ENCODE data around the gene BMP7. TPM values are rescaled to one million over a fixed set of nuclear protein-coding genes. Genes with fewer than 3 reads are reported as not detected.

Gene BMP7
- total RNA-seq, 1 experiment from 2014 or later, result not detected

DNA sequence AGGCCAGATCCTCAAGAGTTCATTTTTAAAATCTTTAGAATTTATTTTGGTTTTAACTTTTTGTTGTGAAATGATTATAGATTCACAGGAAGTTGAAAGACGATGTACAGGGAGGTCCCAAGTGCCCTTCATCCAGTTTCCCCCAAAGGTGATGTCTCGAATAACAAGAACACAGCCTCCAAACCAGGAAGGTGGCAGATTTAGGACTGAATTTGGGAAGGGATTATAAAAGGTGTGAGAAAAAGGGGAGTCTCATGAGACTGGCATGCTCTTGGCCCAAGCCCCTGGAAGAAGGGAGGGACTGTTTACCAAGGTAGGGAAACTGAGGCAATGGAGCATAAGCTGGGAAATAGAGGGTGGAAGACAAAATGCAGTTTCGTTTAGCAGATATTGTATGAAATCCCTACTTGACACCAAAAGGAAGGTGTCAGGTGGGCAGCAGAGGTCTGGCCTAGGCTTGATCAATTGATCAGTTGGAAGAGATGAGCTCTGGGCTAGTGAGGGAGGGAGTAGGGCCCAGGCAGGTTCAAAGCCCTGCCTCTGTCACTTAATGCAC lies 81.2 kb downstream of the BMP7 start:
- POLR2A ChIA-PET, result no interaction called here

DNA sequence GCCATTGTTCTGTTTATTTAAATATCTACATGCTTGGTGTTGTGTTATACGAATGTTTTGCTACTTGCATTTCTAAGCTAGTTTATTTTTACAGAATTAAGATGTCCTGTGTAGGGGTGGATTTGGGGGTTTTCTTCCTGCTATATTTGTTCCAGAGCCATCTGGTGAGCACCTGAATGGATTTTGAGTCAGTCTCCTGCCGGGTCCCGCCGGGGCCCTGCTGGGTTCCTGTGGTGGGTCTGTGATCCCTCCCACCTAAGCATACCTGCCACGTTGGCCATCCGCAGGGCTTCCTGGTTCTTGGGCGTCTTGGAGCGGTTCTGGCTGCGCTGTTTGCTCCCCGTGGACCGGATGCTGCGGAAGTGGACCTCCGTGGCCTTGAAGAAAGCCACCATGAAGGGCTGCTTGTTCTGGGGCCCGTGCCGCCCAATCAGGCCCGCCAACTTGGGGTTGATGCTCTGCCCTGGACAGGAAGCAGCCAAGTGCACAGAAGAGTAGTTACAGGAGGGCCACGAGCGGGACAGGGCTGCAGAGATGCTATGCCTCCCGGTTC lies 82.9 kb downstream of the BMP7 start:
- H3K9me3 Mint-ChIP-seq (ENCODE audit: unreplicated experiment), result no peaks in the 10 kb centered on the region
- TF ChIP-seq, protein P1, sequence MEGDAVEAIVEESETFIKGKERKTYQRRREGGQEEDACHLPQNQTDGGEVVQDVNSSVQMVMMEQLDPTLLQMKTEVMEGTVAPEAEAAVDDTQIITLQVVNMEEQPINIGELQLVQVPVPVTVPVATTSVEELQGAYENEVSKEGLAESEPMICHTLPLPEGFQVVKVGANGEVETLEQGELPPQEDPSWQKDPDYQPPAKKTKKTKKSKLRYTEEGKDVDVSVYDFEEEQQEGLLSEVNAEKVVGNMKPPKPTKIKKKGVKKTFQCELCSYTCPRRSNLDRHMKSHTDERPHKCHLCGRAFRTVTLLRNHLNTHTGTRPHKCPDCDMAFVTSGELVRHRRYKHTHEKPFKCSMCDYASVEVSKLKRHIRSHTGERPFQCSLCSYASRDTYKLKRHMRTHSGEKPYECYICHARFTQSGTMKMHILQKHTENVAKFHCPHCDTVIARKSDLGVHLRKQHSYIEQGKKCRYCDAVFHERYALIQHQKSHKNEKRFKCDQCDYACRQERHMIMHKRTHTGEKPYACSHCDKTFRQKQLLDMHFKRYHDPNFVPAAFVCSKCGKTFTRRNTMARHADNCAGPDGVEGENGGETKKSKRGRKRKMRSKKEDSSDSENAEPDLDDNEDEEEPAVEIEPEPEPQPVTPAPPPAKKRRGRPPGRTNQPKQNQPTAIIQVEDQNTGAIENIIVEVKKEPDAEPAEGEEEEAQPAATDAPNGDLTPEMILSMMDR (IDR thresholded peaks at IDR 0.05; ENCODE audit: unreplicated experiment), result no peak
- DNase-seq (ENCODE audit: unreplicated experiment), result no peak
- H3K4me1 Mint-ChIP-seq (ENCODE audit: insufficient read depth, unreplicated experiment), result no peaks in the 10 kb centered on the region
- ChIA-PET CTCF (interaction anchor here (0.6 to 0.7 kb wide), 2 partner anchors 142 to 385 kb away, joined by 3 to 4 read pairs; no protein-coding TSS in a partner anchor), POLR2A (no interaction called here)
- H3K36me3 Mint-ChIP-seq (ENCODE audit: insufficient read depth, unreplicated experiment), result peaks cover 6% of the 10 kb centered on the region
- intact Hi-C loops (cut with micrococcal nuclease), result no loop called here
- no peak overlapping the region for H3K27ac Mint-ChIP-seq (ENCODE audit: low read depth, unreplicated experiment)
- H3K4me3 Mint-ChIP-seq (ENCODE audit: unreplicated experiment), result no peak overlapping the region
- no TSS peak for BruUV-seq (replicated peaks)
- H3K27me3 Mint-ChIP-seq (ENCODE audit: insufficient read depth, unreplicated experiment), result no peaks in the 10 kb centered on the region

More for the DNA sequence above, 81.2 kb downstream of the BMP7 start:
- Mint-ChIP-seq H3K4me3 (ENCODE audit: unreplicated experiment) (no peak overlapping the region), H3K27ac (ENCODE audit: low read depth, unreplicated experiment) (no peak overlapping the region), H3K36me3 (ENCODE audit: insufficient read depth, unreplicated experiment) (peaks cover 6% of the 10 kb centered on the region), H3K9me3 (ENCODE audit: unreplicated experiment) (peaks cover 5% of the 10 kb centered on the region), H3K4me1 (ENCODE audit: insufficient read depth, unreplicated experiment) (peaks cover 8% of the 10 kb centered on the region), H3K27me3 (ENCODE audit: insufficient read depth, unreplicated experiment) (no peaks in the 10 kb centered on the region)
- intact Hi-C loops (cut with micrococcal nuclease), result no loop called here
- no TSS peak for BruUV-seq (replicated peaks)
- TF ChIP-seq, protein P1 (IDR thresholded peaks at IDR 0.05; ENCODE audit: unreplicated experiment), result no peak
- CTCF ChIA-PET, result no interaction called here
- no peak for DNase-seq (ENCODE audit: unreplicated experiment)

DNA sequence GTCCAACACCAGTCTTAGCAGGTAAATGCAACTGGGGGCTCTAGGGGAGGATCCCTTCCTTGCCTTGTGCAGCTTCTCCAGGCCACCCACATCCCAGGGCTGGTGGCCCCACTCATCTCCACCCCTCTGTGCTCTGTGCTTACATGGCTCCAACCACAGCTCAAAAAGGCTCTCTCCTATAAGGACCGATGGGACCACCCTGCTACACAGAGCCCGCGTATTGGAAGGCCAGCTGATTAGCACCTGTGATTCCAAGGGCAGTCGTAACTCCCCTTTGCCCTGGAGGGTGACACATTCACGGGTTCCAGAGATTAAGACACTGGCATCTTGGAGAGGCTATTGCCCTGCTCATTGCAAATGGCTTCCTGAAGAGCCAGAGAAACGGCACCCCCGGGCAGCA lies 84.8 kb downstream of the BMP7 start:
- H3K4me1 Mint-ChIP-seq (ENCODE audit: insufficient read depth, unreplicated experiment), result no peaks in the 10 kb centered on the region

DNA sequence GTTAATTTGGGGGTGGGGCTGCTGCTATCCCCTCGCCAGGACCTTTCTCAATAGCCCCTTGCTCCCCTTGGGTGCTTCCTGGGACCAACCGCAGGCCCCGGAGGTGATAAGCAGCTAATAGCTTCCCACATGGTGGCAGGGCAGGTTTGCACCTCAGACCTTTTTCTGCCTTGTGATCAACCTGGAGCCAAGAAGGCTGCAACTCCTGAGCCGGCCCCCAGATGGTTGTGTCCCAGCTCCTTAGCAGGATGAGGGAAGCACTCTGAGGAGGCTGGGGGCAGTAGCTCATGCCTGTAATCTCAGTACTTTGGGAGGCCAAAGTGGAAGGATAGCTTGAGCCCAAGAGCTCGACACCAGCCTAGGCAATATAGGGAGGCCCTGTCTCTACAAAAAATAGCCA lies 85.5 kb downstream of the BMP7 start:
- peaks cover 6% of the 10 kb centered on the region for H3K36me3 Mint-ChIP-seq (ENCODE audit: insufficient read depth, unreplicated experiment)
- TF ChIP-seq, protein P1 (IDR thresholded peaks at IDR 0.05; ENCODE audit: unreplicated experiment), result no peak
- H3K9me3 Mint-ChIP-seq (ENCODE audit: unreplicated experiment), result no peaks in the 10 kb centered on the region
- H3K4me3 Mint-ChIP-seq (ENCODE audit: unreplicated experiment), result no peak overlapping the region
- no peak overlapping the region for H3K27ac Mint-ChIP-seq (ENCODE audit: low read depth, unreplicated experiment)
- H3K27me3 Mint-ChIP-seq (ENCODE audit: insufficient read depth, unreplicated experiment), result no peaks in the 10 kb centered on the region
- no peaks in the 10 kb centered on the region for H3K4me1 Mint-ChIP-seq (ENCODE audit: insufficient read depth, unreplicated experiment)
- intact Hi-C loops (cut with micrococcal nuclease), result no loop called here
- ChIA-PET CTCF (interaction anchor here (0.6 to 2.8 kb wide), 4 partner anchors 14 to 152 kb away, joined by 3 to 16 read pairs (median 6); no protein-coding TSS in a partner anchor), POLR2A (interaction anchor here (1.0 to 1.2 kb wide), 2 partner anchors 15 to 56 kb away, joined by 3 to 5 read pairs; no protein-coding TSS in a partner anchor)
- BruUV-seq (replicated peaks), result no TSS peak
- no peak for DNase-seq (ENCODE audit: unreplicated experiment)

More for the DNA sequence above, 84.8 kb downstream of the BMP7 start:
- no peak for DNase-seq (ENCODE audit: unreplicated experiment)
- H3K4me3 Mint-ChIP-seq (ENCODE audit: unreplicated experiment), result no peak overlapping the region
- H3K27me3 Mint-ChIP-seq (ENCODE audit: insufficient read depth, unreplicated experiment), result no peaks in the 10 kb centered on the region
- TF ChIP-seq, protein P1 (IDR thresholded peaks at IDR 0.05; ENCODE audit: unreplicated experiment), result no peak
- intact Hi-C loops (cut with micrococcal nuclease), result no loop called here
- ChIA-PET CTCF (interaction anchor here (0.6 to 2.8 kb wide), 7 partner anchors 14 to 154 kb away, joined by 3 to 16 read pairs (median 3); no protein-coding TSS in a partner anchor), POLR2A (interaction anchor here (0.6 to 1.0 kb wide), 2 partner anchors 19 to 55 kb away, joined by 3 read pairs; no protein-coding TSS in a partner anchor)
- no peak overlapping the region for H3K27ac Mint-ChIP-seq (ENCODE audit: low read depth, unreplicated experiment)
- H3K36me3 Mint-ChIP-seq (ENCODE audit: insufficient read depth, unreplicated experiment), result peaks cover 6% of the 10 kb centered on the region
- no TSS peak for BruUV-seq (replicated peaks)
- no peaks in the 10 kb centered on the region for H3K9me3 Mint-ChIP-seq (ENCODE audit: unreplicated experiment)
